ENCODE measurements around the gene HYAL4.

DNA sequence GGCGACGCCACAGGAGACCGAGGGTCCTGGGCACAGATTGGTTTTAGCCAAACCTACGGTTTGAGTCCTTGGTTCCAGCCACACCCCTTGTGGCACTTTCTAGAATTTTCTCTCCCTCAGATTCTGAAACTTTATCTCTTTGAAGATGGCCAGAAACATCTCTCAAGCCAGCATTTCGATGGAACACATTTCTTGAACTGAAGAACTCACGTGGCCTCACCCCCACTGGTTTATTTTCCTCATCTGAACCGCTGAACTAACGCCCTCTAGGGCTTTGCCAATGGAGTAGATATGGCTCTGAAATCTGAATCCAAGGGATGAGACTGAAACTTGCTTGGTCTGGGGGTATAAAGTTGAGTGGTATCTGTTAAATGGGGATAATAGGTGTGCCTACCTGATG, 73.3 kb downstream of the HYAL4 start:
- TF ChIP-seq, protein P1, sequence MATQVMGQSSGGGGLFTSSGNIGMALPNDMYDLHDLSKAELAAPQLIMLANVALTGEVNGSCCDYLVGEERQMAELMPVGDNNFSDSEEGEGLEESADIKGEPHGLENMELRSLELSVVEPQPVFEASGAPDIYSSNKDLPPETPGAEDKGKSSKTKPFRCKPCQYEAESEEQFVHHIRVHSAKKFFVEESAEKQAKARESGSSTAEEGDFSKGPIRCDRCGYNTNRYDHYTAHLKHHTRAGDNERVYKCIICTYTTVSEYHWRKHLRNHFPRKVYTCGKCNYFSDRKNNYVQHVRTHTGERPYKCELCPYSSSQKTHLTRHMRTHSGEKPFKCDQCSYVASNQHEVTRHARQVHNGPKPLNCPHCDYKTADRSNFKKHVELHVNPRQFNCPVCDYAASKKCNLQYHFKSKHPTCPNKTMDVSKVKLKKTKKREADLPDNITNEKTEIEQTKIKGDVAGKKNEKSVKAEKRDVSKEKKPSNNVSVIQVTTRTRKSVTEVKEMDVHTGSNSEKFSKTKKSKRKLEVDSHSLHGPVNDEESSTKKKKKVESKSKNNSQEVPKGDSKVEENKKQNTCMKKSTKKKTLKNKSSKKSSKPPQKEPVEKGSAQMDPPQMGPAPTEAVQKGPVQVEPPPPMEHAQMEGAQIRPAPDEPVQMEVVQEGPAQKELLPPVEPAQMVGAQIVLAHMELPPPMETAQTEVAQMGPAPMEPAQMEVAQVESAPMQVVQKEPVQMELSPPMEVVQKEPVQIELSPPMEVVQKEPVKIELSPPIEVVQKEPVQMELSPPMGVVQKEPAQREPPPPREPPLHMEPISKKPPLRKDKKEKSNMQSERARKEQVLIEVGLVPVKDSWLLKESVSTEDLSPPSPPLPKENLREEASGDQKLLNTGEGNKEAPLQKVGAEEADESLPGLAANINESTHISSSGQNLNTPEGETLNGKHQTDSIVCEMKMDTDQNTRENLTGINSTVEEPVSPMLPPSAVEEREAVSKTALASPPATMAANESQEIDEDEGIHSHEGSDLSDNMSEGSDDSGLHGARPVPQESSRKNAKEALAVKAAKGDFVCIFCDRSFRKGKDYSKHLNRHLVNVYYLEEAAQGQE (IDR thresholded peaks at IDR 0.05; ENCODE audit: insufficient read depth in 1 of 2, low read depth in 2 of 2, low read length in 1 of 2), result no peak
- TF ChIP-seq, protein P2, sequence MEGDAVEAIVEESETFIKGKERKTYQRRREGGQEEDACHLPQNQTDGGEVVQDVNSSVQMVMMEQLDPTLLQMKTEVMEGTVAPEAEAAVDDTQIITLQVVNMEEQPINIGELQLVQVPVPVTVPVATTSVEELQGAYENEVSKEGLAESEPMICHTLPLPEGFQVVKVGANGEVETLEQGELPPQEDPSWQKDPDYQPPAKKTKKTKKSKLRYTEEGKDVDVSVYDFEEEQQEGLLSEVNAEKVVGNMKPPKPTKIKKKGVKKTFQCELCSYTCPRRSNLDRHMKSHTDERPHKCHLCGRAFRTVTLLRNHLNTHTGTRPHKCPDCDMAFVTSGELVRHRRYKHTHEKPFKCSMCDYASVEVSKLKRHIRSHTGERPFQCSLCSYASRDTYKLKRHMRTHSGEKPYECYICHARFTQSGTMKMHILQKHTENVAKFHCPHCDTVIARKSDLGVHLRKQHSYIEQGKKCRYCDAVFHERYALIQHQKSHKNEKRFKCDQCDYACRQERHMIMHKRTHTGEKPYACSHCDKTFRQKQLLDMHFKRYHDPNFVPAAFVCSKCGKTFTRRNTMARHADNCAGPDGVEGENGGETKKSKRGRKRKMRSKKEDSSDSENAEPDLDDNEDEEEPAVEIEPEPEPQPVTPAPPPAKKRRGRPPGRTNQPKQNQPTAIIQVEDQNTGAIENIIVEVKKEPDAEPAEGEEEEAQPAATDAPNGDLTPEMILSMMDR (IDR thresholded peaks at IDR 0.05), result no peak
- no peak for TF ChIP-seq SIN3A (IDR thresholded peaks at IDR 0.05; ENCODE audit: borderline replicate concordance, insufficient read depth, low read depth, low read length)

Data from Panc1 (cell line).